Measurements from ENCODE around the gene CIRBP.

DNA sequence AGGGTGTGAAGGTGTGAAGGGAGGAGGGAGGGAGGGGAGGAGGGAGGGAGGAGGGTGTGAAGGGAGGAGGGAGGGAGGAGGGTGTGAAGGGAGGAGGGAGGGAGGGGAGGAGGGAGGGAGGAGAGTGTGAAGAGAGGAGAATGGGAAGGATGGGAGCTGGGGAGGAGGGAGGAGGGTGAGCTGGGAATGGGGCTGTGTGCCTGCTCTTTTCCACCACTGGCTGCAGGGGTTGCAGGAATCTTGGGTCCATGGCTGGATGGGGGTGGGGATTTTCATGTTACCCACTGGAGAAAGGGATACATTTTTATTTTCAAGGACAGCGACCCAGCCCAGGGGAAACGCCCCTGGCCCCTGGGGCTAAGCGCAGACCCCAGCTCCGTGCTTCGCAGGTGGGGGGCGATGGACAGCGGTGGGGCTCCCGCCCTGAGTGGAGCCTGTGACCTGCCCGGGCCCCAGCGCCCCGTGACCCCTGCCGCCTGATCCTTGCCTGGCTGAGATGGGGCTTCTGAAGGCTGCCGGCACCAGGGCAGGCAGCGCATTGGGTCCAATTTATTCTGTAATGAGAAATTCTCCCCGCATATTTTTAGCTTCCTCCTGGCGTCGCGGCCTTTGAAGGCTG lies 13.6 kb downstream of the CIRBP start:
- TF ChIP-seq, protein P1, sequence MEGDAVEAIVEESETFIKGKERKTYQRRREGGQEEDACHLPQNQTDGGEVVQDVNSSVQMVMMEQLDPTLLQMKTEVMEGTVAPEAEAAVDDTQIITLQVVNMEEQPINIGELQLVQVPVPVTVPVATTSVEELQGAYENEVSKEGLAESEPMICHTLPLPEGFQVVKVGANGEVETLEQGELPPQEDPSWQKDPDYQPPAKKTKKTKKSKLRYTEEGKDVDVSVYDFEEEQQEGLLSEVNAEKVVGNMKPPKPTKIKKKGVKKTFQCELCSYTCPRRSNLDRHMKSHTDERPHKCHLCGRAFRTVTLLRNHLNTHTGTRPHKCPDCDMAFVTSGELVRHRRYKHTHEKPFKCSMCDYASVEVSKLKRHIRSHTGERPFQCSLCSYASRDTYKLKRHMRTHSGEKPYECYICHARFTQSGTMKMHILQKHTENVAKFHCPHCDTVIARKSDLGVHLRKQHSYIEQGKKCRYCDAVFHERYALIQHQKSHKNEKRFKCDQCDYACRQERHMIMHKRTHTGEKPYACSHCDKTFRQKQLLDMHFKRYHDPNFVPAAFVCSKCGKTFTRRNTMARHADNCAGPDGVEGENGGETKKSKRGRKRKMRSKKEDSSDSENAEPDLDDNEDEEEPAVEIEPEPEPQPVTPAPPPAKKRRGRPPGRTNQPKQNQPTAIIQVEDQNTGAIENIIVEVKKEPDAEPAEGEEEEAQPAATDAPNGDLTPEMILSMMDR (conservative IDR thresholded peaks at IDR 0.05 in 1 of 2, IDR thresholded peaks at IDR 0.05 in 1 of 2; ENCODE audit: low read depth in 1 of 2, low read length in 2 of 2): no peak
- no peak for TF ChIP-seq EZH2 (IDR thresholded peaks at IDR 0.05; ENCODE audit: low read length, missing control alignments)
